ENCODE data around the gene RPL39. TPM values are rescaled to one million over a fixed set of nuclear protein-coding genes. Genes with fewer than 3 reads are reported as not detected.
A peak's percentile ranks its signal among the peaks of the same experiment; 100 is the strongest.

RPL39 gene
- total RNA-seq, 1 experiment from 2014 or later, result 1,551 TPM

- Mint-ChIP-seq H3K4me1 (peaks cover 42% of the 10 kb centered on the region), H3K36me3 (no peaks in the 10 kb centered on the region), H3K9me3 (no peaks in the 10 kb centered on the region), H3K27ac (no peak overlapping the region), H3K4me3 (peak overlapping the region; percentile 71), H3K27me3 (ENCODE audit: low read depth) (peaks cover 13% of the 10 kb centered on the region)
- ChIA-PET CTCF (interaction anchor here (0.8 to 4.1 kb wide), 14 partner anchors 20 to 277 kb away, joined by 3 to 30 read pairs (median 9); partner anchors contain the start of genes RPL39, SEPTIN6 and UBE2A), POLR2A (interaction anchor here (2.9 to 3.8 kb wide), 2 partner anchors 32 to 66 kb away, joined by 19 to 34 read pairs; partner anchors contain the start of genes RPL39 and SEPTIN6)
- peak; percentile 16 for DNase-seq (ENCODE audit: low spot score)
- peak; percentile 2 for ATAC-seq
- TF ChIP-seq NR1H2 (CRISPR knock-in tag; IDR thresholded peaks at IDR 0.05) (no peak), ZNF396 (CRISPR knock-in tag; IDR thresholded peaks at IDR 0.05; ENCODE audit: borderline replicate concordance) (no peak), EMX1 (CRISPR knock-in tag; IDR thresholded peaks at IDR 0.05) (no peak), NFE2L1 (CRISPR knock-in tag; IDR thresholded peaks at IDR 0.05) (no peak), MYBL2 (CRISPR knock-in tag; IDR thresholded peaks at IDR 0.05) (no peak), RELA (CRISPR knock-in tag; IDR thresholded peaks at IDR 0.05; ENCODE audit: borderline replicate concordance) (no peak), FOXP1 (CRISPR knock-in tag; IDR thresholded peaks at IDR 0.05; ENCODE audit: borderline replicate concordance) (no peak)
Measured at GRCh38 chrX:119759248-119759766, 32.1 kb downstream of the RPL39 start.

DNA sequence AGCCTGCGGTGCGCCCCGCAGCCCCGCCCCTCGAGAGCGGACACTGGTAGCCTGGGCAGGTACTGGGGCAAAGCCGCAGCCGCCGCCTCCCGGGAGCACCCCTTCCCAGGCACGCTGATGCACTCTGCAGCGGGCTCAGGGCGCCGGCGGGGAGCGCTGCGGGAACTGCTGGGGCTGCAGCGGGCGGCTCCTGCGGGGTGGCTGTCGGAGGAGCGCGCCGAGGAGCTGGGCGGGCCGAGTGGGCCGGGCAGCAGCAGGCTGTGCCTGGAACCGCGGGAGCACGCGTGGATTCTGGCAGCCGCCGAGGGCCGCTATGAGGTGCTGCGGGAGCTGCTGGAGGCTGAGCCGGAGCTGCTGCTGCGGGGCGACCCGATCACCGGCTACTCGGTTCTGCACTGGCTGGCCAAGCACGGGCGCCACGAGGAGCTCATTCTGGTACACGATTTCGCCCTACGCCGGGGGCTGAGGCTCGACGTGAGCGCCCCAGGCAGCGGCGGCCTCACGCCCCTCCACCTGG is 32.6 kb downstream of the RPL39 start:
- no peak overlapping the region for H3K27ac Mint-ChIP-seq
- peaks cover 13% of the 10 kb centered on the region for H3K27me3 Mint-ChIP-seq (ENCODE audit: low read depth)
- no peaks in the 10 kb centered on the region for H3K9me3 Mint-ChIP-seq
- ATAC-seq (peak; percentile 29), DNase-seq (ENCODE audit: low spot score) (peak; percentile 54)
- no peaks in the 10 kb centered on the region for H3K36me3 Mint-ChIP-seq
- ChIA-PET POLR2A (interaction anchor here (0.6 to 3.8 kb wide), 6 partner anchors 33 to 229 kb away, joined by 3 to 34 read pairs (median 7); partner anchors contain the start of genes RPL39, SEPTIN6 and UBE2A), CTCF (interaction anchor here (0.7 to 4.1 kb wide), 18 partner anchors 18 to 283 kb away, joined by 3 to 30 read pairs (median 8); partner anchors contain the start of genes RPL39, SEPTIN6, UBE2A and UPF3B)
- peak overlapping the region; percentile 71 for H3K4me3 Mint-ChIP-seq
- H3K4me1 Mint-ChIP-seq, result peaks cover 42% of the 10 kb centered on the region
- TF ChIP-seq NFYB (CRISPR knock-in tag; conservative IDR thresholded peaks at IDR 0.05; ENCODE audit: low read depth) (no peak), ZNF512 (CRISPR knock-in tag; IDR thresholded peaks at IDR 0.05; ENCODE audit: borderline replicate concordance) (no peak), ZNF671 (CRISPR knock-in tag; IDR thresholded peaks at IDR 0.05) (no peak), ZNF532 (CRISPR knock-in tag; IDR thresholded peaks at IDR 0.05; ENCODE audit: borderline replicate concordance) (no peak), PRRX2 (CRISPR knock-in tag; IDR thresholded peaks at IDR 0.05) (no peak), FOXJ3 (CRISPR knock-in tag; IDR thresholded peaks at IDR 0.05; ENCODE audit: borderline replicate concordance) (no peak), ELF4 (CRISPR knock-in tag; IDR thresholded peaks at IDR 0.05; ENCODE audit: low read depth) (no peak), SMAD4 (CRISPR knock-in tag; IDR thresholded peaks at IDR 0.05) (no peak), NR1H2 (CRISPR knock-in tag; IDR thresholded peaks at IDR 0.05) (no peak), KAT7 (CRISPR knock-in tag; IDR thresholded peaks at IDR 0.05; ENCODE audit: borderline replicate concordance) (no peak), GTF2I (CRISPR knock-in tag; conservative IDR thresholded peaks at IDR 0.05) (no peak), MYBL2 (CRISPR knock-in tag; IDR thresholded peaks at IDR 0.05) (0 out of 2 replicates have a peak, but pooled peaks have one; percentile 11), ERG (CRISPR knock-in tag; IDR thresholded peaks at IDR 0.05) (no peak), ZNF396 (CRISPR knock-in tag; IDR thresholded peaks at IDR 0.05; ENCODE audit: borderline replicate concordance) (no peak), EMX1 (CRISPR knock-in tag; IDR thresholded peaks at IDR 0.05) (no peak)
- TF ChIP-seq, protein P1, sequence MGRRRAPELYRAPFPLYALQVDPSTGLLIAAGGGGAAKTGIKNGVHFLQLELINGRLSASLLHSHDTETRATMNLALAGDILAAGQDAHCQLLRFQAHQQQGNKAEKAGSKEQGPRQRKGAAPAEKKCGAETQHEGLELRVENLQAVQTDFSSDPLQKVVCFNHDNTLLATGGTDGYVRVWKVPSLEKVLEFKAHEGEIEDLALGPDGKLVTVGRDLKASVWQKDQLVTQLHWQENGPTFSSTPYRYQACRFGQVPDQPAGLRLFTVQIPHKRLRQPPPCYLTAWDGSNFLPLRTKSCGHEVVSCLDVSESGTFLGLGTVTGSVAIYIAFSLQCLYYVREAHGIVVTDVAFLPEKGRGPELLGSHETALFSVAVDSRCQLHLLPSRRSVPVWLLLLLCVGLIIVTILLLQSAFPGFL (CRISPR knock-in tag; IDR thresholded peaks at IDR 0.05; ENCODE audit: borderline replicate concordance), result no peak
- TF ChIP-seq, protein P2, sequence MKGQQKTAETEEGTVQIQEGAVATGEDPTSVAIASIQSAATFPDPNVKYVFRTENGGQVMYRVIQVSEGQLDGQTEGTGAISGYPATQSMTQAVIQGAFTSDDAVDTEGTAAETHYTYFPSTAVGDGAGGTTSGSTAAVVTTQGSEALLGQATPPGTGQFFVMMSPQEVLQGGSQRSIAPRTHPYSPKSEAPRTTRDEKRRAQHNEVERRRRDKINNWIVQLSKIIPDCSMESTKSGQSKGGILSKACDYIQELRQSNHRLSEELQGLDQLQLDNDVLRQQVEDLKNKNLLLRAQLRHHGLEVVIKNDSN (CRISPR knock-in tag; IDR thresholded peaks at IDR 0.05), result no peak
- TF ChIP-seq, protein P3, sequence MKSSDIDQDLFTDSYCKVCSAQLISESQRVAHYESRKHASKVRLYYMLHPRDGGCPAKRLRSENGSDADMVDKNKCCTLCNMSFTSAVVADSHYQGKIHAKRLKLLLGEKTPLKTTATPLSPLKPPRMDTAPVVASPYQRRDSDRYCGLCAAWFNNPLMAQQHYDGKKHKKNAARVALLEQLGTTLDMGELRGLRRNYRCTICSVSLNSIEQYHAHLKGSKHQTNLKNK (CRISPR knock-in tag; IDR thresholded peaks at IDR 0.05), result no peak
- TF ChIP-seq, protein P4, sequence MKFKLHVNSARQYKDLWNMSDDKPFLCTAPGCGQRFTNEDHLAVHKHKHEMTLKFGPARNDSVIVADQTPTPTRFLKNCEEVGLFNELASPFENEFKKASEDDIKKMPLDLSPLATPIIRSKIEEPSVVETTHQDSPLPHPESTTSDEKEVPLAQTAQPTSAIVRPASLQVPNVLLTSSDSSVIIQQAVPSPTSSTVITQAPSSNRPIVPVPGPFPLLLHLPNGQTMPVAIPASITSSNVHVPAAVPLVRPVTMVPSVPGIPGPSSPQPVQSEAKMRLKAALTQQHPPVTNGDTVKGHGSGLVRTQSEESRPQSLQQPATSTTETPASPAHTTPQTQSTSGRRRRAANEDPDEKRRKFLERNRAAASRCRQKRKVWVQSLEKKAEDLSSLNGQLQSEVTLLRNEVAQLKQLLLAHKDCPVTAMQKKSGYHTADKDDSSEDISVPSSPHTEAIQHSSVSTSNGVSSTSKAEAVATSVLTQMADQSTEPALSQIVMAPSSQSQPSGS (CRISPR knock-in tag; IDR thresholded peaks at IDR 0.05; ENCODE audit: borderline replicate concordance, low read depth), result no peak
